GM12878 (cell line): Measurements from ENCODE around the gene SMAD2. TPM values are rescaled to one million over a fixed set of nuclear protein-coding genes. Genes with fewer than 3 reads are reported as not detected.

Experiments
- ATAC-seq: fragments of 200-7000 bp; cut with Tn5 transposase; 3 replicates; pipeline ENCODE4 v1.9.1; 2020; ENCODE audit warnings: mild to moderate bottlenecking, moderate library complexity
- BruUV-seq: library from RNA; stranded (reverse); fragments of 400-500 nt; replicated peaks from 2 replicates; lab custom pipeline; 2021; lab: Mats Ljungman, UMichigan
- CTCF ChIA-PET: fragments of 300-600 bp; sonication (Branson Sonifier 250); formaldehyde crosslinking; extraction: SDS; loops from one replicate; lab custom pipeline; 2021; ENCODE audit warnings: inconsistent platforms; lab: Yijun Ruan, JAX
- POLR2A ChIA-PET: fragments of 350-600 bp; formaldehyde crosslinking; extraction: SDS; loops from one replicate; lab custom pipeline; 2021; ENCODE audit warnings: inconsistent platforms; lab: Charles Lee
- RAD21 ChIA-PET: fragments of 300-600 bp; sonication (Branson Sonifier 250); formaldehyde crosslinking; loops from one replicate; lab custom pipeline; 2023; ENCODE audit warnings: antibody characterized with exemption; ENCODE audit not compliant: unreplicated experiment; lab: Charles Lee
- SMC1A ChIA-PET: fragments of 300-600 bp; sonication (Branson Sonifier 250); formaldehyde crosslinking; loops from one replicate; lab custom pipeline; 2023; ENCODE audit not compliant: unreplicated experiment, uncharacterized antibody; lab: Charles Lee
- DNase-seq: peaks from one replicate; pipeline ENCODE4 v3.0.0-alpha.2; 2011; ENCODE audit warnings: low read depth, low spot score
- FAIRE-seq: peaks from 3 replicates; lab custom pipeline; 2011; peaks lifted over from hg19 to GRCh38; lab: Jason Lieb, UNC
- H2AFZ ChIP-seq: 2 replicates; pipeline ENCODE4 v1.6.0; 2011; ENCODE audit warnings: low read depth, low read length, control low read depth; ENCODE audit not compliant: control insufficient read depth
- H3K27ac ChIP-seq: 2 replicates; pipeline ENCODE4 v1.5.1; 2011; ENCODE audit warnings: control low read depth; ENCODE audit not compliant: control insufficient read depth, insufficient read depth
- H3K27me3 ChIP-seq, 2 experiments: replicated peaks in 1 of 2; 2 replicates each; pipeline versions ENCODE4 v1.6.0 to v1.6.1; 2011; ENCODE audit warnings: low read length in 1 of 2; ENCODE audit not compliant: control insufficient read depth in 2 of 2, insufficient read depth in 2 of 2
- H3K36me3 ChIP-seq, 2 experiments: 2 replicates each; pipeline ENCODE4 v1.5.1; 2011; ENCODE audit warnings: low read length in 1 of 2; ENCODE audit not compliant: control insufficient read depth in 2 of 2, insufficient read depth in 2 of 2
- H3K4me1 ChIP-seq: 2 replicates; pipeline ENCODE4 v1.6.1; 2011; ENCODE audit warnings: mild to moderate bottlenecking, low read length, moderate library complexity, mixed read lengths; ENCODE audit not compliant: control insufficient read depth, insufficient read depth
- H3K4me2 ChIP-seq: 2 replicates; pipeline ENCODE4 v1.6.0; 2011; ENCODE audit warnings: control low read depth; ENCODE audit not compliant: control insufficient read depth, insufficient read depth
- H3K4me3 ChIP-seq: fragments of 200-600 bp; sonication (generic); 2 replicates; pipeline ENCODE4 v1.5.1; 2016
- H3K79me2 ChIP-seq: 2 replicates; pipeline ENCODE4 v1.6.0; 2011; ENCODE audit warnings: low read length; ENCODE audit not compliant: control insufficient read depth, insufficient read depth
- H3K9ac ChIP-seq: 2 replicates; pipeline ENCODE4 v1.8.0; 2011; ENCODE audit warnings: low read length, control low read depth, mixed read lengths; ENCODE audit not compliant: control insufficient read depth, insufficient read depth
- H3K9me3 ChIP-seq: replicated peaks from 3 replicates; pipeline ENCODE4 v1.5.1; 2011; ENCODE audit warnings: mild to moderate bottlenecking, low read length; ENCODE audit not compliant: control insufficient read depth, insufficient read depth
- H4K20me1 ChIP-seq: 2 replicates; pipeline ENCODE4 v1.6.0; 2011; ENCODE audit not compliant: control insufficient read depth, insufficient read depth
- ATF7 ChIP-seq: fragments of 450-650 bp; IDR thresholded peaks from 2 replicates; pipeline ENCODE4 v1.6.1; 2016; ENCODE audit warnings: low read depth, mild to moderate bottlenecking
- BCL11A ChIP-seq: IDR thresholded peaks from 2 replicates; pipeline ENCODE4 v1.6.1; 2011; ENCODE audit warnings: low read depth, low read length
- CTCF ChIP-seq, 3 experiments: IDR thresholded peaks in 2 of 3; conservative IDR thresholded peaks in 1 of 3; 2 replicates each; pipeline ENCODE4 v1.5.1; 2011; ENCODE audit warnings: low read depth in 3 of 3, low read length in 3 of 3, mild to moderate bottlenecking in 3 of 3, control low read depth in 2 of 3, moderate library complexity in 2 of 3, inconsistent platforms in 1 of 3, mixed read lengths in 1 of 3; ENCODE audit not compliant: control insufficient read depth in 2 of 3, insufficient read depth in 1 of 3; ENCODE audit errors: extremely low read depth in 1 of 3
- EGR1 ChIP-seq, 2 experiments: IDR thresholded peaks; 1 replicate in 1 of 2; 2 replicates in 1 of 2; pipeline ENCODE4 v1.6.1; 2011 to 2012; ENCODE audit warnings: low read depth in 2 of 2, low read length in 2 of 2, borderline replicate concordance in 1 of 2, mild to moderate bottlenecking in 1 of 2, moderate library complexity in 1 of 2
- EZH2 ChIP-seq: IDR thresholded peaks from 2 replicates; pipeline ENCODE4 v1.6.1; 2012; ENCODE audit warnings: low read depth, mild to moderate bottlenecking, control low read depth, inconsistent platforms, low read length, borderline replicate concordance; ENCODE audit not compliant: control insufficient read depth
- IKZF1 ChIP-seq: fragments of 450-650 bp; conservative IDR thresholded peaks from 2 replicates; pipeline ENCODE4 v1.6.1; 2017; ENCODE audit warnings: antibody characterized with exemption, mild to moderate bottlenecking
- LARP7 ChIP-seq: fragments of 450-650 bp; IDR thresholded peaks from 2 replicates; pipeline ENCODE4 v1.6.1; 2017; ENCODE audit warnings: mild to moderate bottlenecking
- MYC ChIP-seq: IDR thresholded peaks from 2 replicates; pipeline ENCODE4 v1.6.1; 2011; ENCODE audit warnings: mild to moderate bottlenecking, low read length, moderate library complexity, inconsistent platforms; ENCODE audit not compliant: insufficient read depth, insufficient replicate concordance, insufficient read length, severe bottlenecking
- NBN ChIP-seq: fragments of 450-650 bp; IDR thresholded peaks from 2 replicates; pipeline ENCODE4 v1.6.1; 2016
- POLR2A ChIP-seq: IDR thresholded peaks from 2 replicates; pipeline ENCODE4 v1.6.1; 2011; ENCODE audit warnings: low read depth, mild to moderate bottlenecking, low read length
- REST ChIP-seq: IDR thresholded peaks from 2 replicates; pipeline ENCODE4 v1.6.1; 2012; ENCODE audit warnings: mild to moderate bottlenecking, low read depth, low read length
- SP1 ChIP-seq: IDR thresholded peaks from one replicate; pipeline ENCODE4 v1.6.1; 2011; ENCODE audit warnings: low read depth, low read length
- WGBS: methylation state at CpG from one replicate; pipeline ENCODE4 v1.1.6; 2016; ENCODE audit warnings: low lambda C conversion rate; ENCODE audit not compliant: insufficient replicate concordance, insufficient coverage; ENCODE audit errors: missing lambda C conversion rate; 5-methylcytosine and 5-hydroxymethylcytosine counted together
- in situ Hi-C: fragments of 300-500 bp; cut with MboI; formaldehyde crosslinking; loops from 9 replicates; pipeline ENCODE4 v1.14.3; 2018; ENCODE audit warnings: mixed read lengths
- intact Hi-C: fragments of 100-400 bp; cut with micrococcal nuclease; formaldehyde crosslinking; loops from one replicate; pipeline ENCODE4 v1.14.2; 2022; ENCODE audit not compliant: unreplicated experiment
- polyA plus RNA-seq, 11 experiments: library from polyadenylated mRNA; depleted of rRNA in 4 of 11; unstranded in 6 of 11; stranded (reverse) in 5 of 11; fragments of >200 nt; fragmentation: Nextera tagmentation in 4 of 11; fragmentation: Illumina TruSeq in 1 of 11; extraction: Ambion mirVana in 4 of 11; extraction: Trizol in 1 of 11; gene quantifications; 1 replicate in 1 of 11; 2 replicates in 10 of 11; pipeline versions ENCODE4 v1.2.1 to v1.2.3, GENCODE V29; 2011 to 2016; ENCODE audit warnings: inconsistent platforms in 2 of 11, missing spikeins in 2 of 11, low read depth in 1 of 11
- total RNA-seq, 4 experiments: library from RNA; depleted of rRNA in 3 of 4; stranded (reverse); fragments of >200 nt in 3 of 4; fragmentation: Illumina TruSeq in 1 of 4; extraction: Trizol in 1 of 4; gene quantifications; 2 replicates each; pipeline versions ENCODE4 v1.2.1 to v1.2.3, GENCODE V29; 2013 to 2021
- TF ChIP-seq, protein P1 (sequence below): fragments of 450-650 bp; IDR thresholded peaks from 2 replicates; pipeline ENCODE4 v1.6.1; 2017; ENCODE audit warnings: mild to moderate bottlenecking, moderate library complexity

SMAD2 gene
- total and polyA plus RNA-seq, 10 of the 15 experiments (the other 5 are each of a cell fraction or from before 2014, with no cell fraction given), result 28.8 to 111 (median 65.8) TPM

- H3K4me3 ChIP-seq, result peak overlapping the region; percentile 89
- ATAC-seq, result peak; percentile 1
- no peaks in the 10 kb centered on the region for H3K27me3 ChIP-seq
- in situ Hi-C loops (no loop called here), intact Hi-C loops (loop anchor here (5.0 kb wide), 1 partner anchor 93 kb away; no protein-coding TSS in a partner anchor)
- peaks cover 53% of the 10 kb centered on the region for H3K79me2 ChIP-seq
- CTCF ChIA-PET, result interaction anchor here (0.6 to 0.7 kb wide), 3 partner anchors 17 to 1779 kb away, joined by 3 to 4 read pairs (median 3); no protein-coding TSS in a partner anchor
- H2AFZ ChIP-seq, result peak overlapping the region; percentile 54
- peak overlapping the region; percentile 87 for H3K27ac ChIP-seq
- H3K36me3 ChIP-seq, result no peaks in the 10 kb centered on the region
- peak overlapping the region; percentile 91 for H3K9ac ChIP-seq
- H3K4me1 ChIP-seq, result no peaks in the 10 kb centered on the region
- WGBS, result under 1% methylated on average over 19 of the region's 19 CpGs
- POLR2A ChIA-PET, result interaction anchor here (0.7 to 1.8 kb wide), 3 partner anchors 12 to 499 kb away, joined by 3 to 6 read pairs (median 4); no protein-coding TSS in a partner anchor
- no TSS peak for BruUV-seq
- SMC1A ChIA-PET, result interaction anchor here (0.6 to 1.3 kb wide), 8 partner anchors 21 to 60 kb away, joined by 3 to 4 read pairs (median 3); no protein-coding TSS in a partner anchor
- H3K4me2 ChIP-seq, result peak overlapping the region; percentile 83
- no peaks in the 10 kb centered on the region; the same call in 2 of the 3 replicates for H3K9me3 ChIP-seq
- no peak for FAIRE-seq
- RAD21 ChIA-PET, result interaction anchor here (0.9 to 1.4 kb wide), 2 partner anchors 28 to 29 kb away, joined by 4 to 5 read pairs; no protein-coding TSS in a partner anchor
- DNase-seq, result no peak
- peaks cover 7% of the 10 kb centered on the region; the same call in 1 of the 2 replicates for H4K20me1 ChIP-seq
- TF ChIP-seq BCL11A (no peak), CTCF (IDR thresholded peaks at IDR 0.05 in 2 of 3, conservative IDR thresholded peaks at IDR 0.05 in 1 of 3; ENCODE audit: control insufficient read depth in 2 of 3, extremely low read depth in 1 of 3, insufficient read depth in 1 of 3, low read depth in 3 of 3, low read length in 3 of 3) (no peak), REST (no peak), MYC (no peak), NBN (peak; percentile 67; the same call in 1 of the 2 replicates), EGR1 (IDR thresholded peaks at IDR 0.05; ENCODE audit: borderline replicate concordance in 1 of 2, low read depth in 2 of 2, low read length in 2 of 2) (peak in 1 of 2 experiments; percentile 55; a peak in 1 of 3 replicates), POLR2A (no peak), LARP7 (no peak), IKZF1 (no peak), ATF7 (0 out of 2 replicates have a peak, but pooled peaks have one; percentile 16), EZH2 (no peak), SP1 (no peak)
- TF ChIP-seq, protein P1, sequence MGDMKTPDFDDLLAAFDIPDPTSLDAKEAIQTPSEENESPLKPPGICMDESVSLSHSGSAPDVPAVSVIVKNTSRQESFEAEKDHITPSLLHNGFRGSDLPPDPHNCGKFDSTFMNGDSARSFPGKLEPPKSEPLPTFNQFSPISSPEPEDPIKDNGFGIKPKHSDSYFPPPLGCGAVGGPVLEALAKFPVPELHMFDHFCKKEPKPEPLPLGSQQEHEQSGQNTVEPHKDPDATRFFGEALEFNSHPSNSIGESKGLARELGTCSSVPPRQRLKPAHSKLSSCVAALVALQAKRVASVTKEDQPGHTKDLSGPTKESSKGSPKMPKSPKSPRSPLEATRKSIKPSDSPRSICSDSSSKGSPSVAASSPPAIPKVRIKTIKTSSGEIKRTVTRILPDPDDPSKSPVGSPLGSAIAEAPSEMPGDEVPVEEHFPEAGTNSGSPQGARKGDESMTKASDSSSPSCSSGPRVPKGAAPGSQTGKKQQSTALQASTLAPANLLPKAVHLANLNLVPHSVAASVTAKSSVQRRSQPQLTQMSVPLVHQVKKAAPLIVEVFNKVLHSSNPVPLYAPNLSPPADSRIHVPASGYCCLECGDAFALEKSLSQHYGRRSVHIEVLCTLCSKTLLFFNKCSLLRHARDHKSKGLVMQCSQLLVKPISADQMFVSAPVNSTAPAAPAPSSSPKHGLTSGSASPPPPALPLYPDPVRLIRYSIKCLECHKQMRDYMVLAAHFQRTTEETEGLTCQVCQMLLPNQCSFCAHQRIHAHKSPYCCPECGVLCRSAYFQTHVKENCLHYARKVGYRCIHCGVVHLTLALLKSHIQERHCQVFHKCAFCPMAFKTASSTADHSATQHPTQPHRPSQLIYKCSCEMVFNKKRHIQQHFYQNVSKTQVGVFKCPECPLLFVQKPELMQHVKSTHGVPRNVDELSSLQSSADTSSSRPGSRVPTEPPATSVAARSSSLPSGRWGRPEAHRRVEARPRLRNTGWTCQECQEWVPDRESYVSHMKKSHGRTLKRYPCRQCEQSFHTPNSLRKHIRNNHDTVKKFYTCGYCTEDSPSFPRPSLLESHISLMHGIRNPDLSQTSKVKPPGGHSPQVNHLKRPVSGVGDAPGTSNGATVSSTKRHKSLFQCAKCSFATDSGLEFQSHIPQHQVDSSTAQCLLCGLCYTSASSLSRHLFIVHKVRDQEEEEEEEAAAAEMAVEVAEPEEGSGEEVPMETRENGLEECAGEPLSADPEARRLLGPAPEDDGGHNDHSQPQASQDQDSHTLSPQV, result no peak
These were observed 719 bp downstream of the SMAD2 start for GRCh38 chr18:47929681-47930198.
